H4 (cell line): ENCODE results near the gene OR1I1. TPM values are rescaled to one million over a fixed set of nuclear protein-coding genes. Genes with fewer than 3 reads are reported as not detected.
"Not testable (repeated sequence)": the region's sequence is repeated elsewhere in the genome, so short reads cannot be mapped to it uniquely, and the experiment has no call there.

Experiments
- DNase-seq: peaks from one replicate; pipeline ENCODE4 v3.0.0-alpha.2; 2015; ENCODE audit warnings: low spot score
- total RNA-seq: library from RNA; depleted of rRNA; stranded (reverse); fragments of >200 nt; shearing (Covaris generic); gene quantifications from 2 replicates; pipeline ENCODE4 v1.2.3, GENCODE V29; 2014; rRNA removed

OR1I1 gene, protein sequence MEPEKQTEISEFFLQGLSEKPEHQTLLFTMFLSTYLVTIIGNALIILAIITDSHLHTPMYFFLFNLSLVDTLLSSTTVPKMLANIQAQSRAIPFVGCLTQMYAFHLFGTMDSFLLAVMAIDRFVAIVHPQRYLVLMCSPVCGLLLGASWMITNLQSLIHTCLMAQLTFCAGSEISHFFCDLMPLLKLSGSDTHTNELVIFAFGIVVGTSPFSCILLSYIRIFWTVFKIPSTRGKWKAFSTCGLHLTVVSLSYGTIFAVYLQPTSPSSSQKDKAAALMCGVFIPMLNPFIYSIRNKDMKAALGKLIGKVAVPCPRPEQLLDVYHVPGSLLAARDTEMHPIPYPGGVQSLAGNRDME
- total RNA-seq = not detected in 2 replicates

DNA sequence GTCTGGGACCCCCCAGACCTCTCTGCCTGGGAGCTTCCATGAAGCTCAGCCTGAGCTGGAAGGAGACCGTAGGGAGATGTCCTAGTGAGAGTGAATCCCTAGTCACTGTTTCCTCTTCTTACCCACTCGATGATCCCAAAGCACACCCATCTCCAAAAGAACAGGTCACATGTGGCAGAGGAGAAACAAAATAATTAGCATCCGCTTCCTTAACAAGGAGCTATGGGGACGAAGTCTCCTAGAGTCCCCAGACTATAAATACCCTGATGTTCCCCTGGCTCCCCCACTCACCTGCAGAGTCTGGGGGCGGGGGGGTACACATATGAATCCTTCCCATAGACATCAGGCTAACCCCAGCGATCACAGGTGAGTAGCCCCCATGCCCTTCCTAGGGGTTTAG, at the start of gene OR1I1:
OR1I1 (plus strand) TSS at position 301 of the 400 bp plus-strand sequence. CDS start 4,855 bp downstream, outside the sequence.
- no peak for DNase-seq

DNA sequence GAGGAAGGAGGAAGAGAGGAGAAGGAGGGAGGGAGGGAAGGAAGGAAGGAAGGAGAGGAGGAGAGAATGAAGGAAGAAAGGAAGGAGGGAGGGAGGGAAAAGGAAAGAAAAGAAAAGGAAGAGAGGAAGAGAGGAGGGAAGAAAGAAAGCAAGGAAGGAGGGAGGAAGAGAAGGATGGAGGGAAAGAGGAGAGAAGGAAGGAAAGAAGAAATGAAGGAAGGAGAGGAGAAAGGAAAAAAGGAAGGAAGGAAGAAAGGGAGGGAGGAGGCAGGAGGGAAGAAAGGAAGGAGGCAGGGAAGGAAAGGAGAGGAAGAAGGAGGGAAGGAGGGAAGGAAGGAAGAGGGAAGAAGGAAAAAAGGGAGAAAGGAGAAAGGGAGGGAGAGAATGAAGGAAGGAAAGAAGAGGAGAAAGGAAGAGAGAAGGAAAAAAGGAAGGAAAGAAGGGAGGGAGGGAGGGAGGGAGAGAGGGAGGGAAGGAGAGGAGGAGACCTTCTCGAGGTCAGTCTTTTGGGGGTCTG, 46.2 kb upstream of the OR1I1 start:
- no peak for DNase-seq

DNA sequence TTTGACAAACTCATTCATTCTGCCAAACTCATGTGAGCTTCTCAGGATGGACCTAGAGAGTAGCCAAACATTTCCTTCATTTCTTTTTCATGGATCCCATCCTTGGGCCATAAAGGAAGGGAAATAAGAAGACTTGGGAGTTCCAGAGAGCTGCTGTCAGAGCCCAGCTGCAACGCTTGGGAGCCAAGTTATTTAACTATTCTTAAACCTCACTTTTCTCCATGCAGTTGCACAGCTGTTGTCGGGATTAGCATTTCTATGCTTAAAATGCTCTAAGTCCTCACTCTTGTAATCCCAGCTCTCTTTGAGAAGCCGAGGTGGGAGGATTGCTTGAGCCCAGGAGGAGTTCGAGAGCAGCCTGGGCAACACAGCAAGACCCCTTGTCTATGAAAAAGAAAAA, 44.4 kb upstream of the OR1I1 start:
- DNase-seq = no peak

DNA sequence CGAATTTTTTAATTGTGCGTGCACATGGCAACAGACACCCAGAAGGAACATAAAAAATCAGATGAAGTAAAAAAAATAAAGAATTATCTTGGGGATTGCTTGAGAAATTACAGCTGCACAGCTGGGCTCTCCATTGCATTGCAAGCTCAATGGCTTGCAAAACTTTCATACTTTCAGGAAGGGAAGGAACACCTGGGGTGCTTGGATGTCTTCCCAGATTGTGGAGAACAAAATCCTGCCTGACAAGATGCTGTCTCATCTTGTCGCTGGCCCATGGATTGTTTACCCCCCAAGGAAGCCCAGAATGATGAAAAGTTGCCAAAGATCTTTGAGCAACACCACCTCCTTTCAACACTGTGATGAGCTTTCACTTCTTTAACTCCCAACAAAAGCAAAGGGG, 43.7 kb upstream of the OR1I1 start:
- DNase-seq = no peak

DNA sequence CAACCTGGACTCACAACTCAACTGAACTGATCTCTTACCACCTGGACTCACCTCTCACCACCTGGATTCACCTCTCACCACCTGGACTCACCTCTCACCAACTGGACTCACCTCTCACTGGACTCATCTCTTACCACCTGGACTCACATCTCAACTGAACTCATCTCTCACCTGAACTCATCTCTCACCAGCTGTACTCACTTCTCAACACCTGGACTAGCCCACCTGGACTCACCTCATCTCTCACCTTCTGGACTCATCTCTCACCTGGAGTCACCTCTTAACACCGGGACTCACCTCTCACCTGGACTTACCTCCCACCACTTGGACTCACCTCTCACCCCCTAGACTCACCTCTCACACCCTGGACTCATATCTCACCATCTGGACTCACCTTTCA, 40.0 kb upstream of the OR1I1 start:
- DNase-seq = no peak

DNA sequence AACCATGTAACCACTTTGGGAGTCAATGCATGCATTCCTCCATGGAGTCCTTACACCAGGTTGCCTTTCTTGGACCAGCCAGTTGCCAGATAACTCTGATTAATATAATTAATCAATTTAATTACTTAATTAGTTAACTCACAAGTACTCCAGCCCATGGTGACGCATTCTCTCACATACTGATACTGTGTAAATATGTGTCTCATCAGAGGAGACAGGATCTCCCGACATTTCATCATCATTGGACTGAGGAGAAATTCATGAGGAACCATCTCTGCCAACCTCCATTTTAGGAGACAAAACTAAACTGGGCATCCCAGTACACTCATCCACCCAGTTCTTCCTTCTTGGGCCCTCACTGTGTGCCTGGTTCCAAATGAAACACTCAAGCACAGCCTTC, 39.2 kb upstream of the OR1I1 start:
- no peak for DNase-seq

DNA sequence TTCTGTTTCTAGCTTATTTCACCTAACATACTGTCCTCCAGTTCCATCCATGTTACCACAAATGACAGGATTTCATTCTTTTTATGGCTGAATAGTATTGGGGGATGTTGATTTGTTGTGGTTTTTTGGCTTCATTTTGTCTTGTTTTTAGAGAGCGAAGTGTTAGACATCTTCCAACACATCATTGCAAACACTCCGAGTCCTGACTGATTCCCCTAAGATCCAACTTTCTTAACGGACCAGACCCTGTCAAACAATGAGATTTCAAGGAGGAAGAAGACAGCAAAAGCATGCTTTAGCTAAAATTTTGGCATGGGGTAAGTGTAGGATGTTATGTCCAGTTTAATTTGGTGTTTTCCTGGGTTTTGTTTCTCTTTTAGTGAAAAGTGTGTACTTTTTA, 36.5 kb upstream of the OR1I1 start:
- no peak for DNase-seq

DNA sequence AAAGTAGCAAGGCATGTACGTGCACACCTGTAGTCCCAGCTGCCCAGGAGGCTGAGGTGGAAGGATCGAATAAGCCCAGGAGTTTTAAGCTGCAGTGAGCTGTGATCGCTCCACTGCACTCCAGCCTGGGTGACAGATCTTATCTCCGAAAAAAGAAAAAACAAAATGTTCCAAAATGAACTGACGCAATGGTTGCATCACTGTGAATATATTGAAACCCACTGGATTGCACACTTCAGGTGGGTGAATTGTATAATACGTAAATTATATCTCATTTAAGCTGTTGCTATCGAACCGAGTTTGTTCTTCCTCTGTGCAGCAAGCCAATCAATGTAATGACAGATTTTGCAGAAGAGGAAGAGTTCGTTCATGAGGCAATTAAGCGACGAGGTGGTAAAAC, 34.3 kb upstream of the OR1I1 start:
- DNase-seq = no peak

DNA sequence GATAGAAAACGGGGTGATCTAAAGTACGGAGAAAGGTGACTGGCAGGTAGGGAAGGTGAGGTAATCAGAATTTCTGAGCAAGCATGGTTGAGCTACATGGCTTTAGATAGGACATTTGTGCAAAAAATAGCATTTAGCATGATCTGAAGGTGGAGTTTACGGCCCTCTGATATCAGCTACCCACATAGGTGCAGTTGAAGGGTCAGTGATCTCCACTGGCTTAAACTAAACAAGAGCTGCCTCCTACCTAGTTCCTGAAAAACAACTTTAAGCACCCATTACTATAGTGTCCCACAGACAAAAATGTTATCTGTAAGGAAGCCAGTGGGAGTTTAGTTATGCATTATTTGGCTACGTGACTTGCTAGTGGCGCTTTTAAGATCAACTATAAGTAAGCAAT, 33.9 kb upstream of the OR1I1 start:
- DNase-seq = no peak

DNA sequence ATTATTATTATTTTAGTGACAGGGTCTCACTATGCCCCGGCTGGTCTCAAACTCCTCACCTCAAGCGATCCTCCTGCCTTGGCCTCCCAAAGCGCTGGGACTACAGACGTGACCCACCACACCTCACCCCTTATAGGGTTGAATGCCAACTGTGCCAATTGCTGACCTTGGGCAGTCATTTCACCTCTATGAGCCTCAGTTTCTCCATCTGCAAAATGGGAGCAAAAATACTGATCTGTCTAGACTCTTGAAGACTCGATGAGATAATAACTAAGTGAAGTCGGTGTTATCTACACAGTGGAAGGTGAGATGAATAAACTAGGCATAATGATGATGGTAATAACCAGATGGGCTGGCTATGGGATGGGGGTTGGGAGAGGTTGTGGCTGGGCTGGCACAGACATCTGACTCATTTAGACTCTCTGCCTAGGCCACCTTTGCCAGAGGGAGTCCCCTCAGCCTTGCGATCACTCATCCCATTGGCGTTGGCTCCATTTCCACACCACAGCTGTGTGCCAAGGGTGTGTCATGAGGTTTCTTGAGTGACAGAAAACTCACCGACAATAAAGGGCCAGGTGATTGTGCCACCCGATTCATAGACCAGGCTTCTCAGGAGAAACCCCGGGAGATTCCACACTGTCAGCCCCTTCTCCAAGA, 33.0 kb upstream of the OR1I1 start, which contains the start of gene CASP14:
CASP14 (plus strand) TSS at position 596 of the 657 bp plus-strand sequence. CDS start 2,772 bp downstream, outside the sequence.
- no peak for DNase-seq

DNA sequence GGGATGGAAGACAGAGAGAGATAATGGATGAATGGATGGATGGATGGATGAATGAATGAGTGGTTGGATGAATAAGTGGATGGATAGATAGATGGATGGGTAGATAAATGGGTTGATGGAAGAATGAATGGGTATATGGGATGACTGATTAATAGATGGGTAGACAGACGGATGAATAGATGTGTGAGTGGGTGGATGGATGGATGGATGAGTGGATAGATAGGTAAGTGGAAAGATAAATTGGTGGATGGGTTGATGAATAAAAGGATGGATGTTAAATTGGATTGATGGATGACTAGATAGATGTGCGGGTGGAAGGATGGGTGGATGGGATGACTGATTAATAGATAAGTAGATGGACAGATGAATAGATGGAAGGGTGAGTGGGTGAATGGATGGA, 31.4 kb upstream of the OR1I1 start:
- DNase-seq = no peak

DNA sequence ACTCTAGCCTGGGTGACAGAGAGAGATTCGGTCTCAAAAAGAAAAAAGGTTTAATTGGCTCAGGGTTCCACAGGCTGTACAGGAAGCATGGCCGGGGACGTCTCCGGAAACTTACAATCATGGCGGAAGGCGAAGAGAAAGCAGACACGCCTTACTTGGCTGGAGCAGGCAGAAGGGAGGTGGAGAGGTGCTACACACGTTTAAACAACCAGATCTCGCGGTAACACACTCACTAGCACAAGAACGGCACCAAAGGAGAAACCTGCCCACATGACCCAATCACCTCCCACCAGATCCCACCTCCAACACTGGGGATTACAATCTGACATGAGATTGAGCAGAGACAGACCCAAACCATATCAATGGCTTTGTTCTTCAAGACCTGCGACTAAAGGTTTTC, 20.0 kb upstream of the OR1I1 start:
- no peak for DNase-seq

DNA sequence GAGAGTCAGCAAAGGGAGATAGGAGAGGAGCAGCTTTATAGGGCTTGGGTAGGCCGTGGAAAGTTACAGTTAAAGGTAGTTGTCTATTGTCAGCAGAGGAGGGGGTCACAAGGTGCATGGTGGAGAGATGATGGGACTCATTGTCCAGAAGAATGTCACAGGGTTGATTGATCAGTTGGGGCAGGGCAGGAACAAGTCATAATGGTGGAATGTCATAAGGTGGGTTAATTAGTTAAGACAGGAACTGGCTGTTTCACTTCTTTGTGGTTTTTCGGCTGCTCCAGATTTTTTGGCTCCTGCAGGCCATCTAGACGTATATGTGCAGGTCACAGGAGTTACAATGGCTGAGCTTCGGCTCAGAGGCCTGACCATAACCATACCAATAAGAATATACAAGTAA, 11.6 kb upstream of the OR1I1 start:
- DNase-seq = not testable (repeated sequence)

DNA sequence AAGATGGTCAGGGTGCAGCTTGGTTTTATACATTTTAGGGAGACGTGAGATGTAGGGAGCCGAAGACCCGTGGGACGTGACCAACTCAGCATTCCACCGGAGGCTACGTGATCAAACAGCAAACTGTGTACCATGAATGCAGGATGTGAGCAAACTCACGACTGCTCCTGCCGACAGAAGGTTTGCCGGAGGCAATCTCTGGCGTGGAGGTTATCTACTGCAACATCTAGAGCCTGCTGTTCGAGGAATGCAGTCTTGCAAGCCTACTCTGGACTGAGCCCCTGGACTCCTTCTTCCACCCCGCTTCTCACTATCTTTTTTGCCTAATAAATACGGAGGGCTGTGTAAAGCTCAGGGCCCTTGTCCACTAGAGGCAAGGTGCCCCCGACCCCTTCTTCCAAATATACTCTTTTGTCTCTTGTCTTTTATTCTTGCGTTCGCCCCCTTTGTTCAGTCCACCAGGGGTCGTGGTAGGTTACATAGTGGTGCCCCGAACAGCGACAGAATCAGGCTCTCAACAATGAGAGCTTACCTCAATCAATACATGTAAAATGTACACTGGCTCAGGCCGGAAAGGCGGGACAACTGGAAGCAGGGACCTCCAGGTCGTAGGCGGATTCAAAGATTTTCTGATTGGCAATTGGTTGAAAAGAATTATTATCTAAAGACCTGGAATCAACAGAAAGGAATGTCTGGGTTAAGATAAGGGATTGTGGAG, 8.9 kb upstream of the OR1I1 start:
- DNase-seq = no peak

DNA sequence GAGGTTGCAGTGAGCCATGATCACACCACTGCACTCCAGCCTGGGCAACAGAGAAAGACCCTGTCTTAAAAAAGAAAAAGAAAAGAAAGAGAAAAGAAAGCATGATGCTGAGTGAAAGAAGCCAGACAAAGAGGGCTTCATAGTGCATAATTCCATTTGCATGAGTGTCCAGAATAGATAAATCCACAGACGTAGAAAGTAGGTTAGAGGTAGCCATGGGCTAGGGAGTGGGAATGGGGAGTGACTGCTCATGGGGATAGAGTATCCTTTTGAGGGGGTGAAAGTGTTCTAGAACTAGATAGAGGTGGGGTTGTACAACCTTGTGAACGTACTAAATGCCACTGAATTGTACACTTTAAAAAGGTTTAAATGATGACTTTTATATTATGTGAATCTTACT, 7.6 kb upstream of the OR1I1 start:
- no peak for DNase-seq

DNA sequence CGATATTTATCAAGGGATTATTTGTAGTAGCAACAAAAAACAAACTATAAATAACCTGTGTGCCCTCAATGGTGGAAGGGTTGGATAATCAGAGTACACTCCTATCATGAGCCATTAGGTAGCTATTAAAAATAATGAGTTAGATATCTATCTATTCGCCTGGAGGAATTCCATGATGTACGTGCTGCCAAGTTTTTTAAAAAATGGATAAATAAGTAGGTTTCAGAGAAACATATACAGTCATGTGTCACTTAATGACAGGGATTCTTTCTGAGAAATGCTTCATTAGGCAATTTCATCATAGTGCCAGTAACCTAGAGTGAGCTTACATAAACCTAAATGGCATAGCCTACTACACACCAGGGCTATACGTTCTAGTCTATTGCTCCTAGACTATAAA, 6.2 kb upstream of the OR1I1 start:
- DNase-seq = no peak

DNA sequence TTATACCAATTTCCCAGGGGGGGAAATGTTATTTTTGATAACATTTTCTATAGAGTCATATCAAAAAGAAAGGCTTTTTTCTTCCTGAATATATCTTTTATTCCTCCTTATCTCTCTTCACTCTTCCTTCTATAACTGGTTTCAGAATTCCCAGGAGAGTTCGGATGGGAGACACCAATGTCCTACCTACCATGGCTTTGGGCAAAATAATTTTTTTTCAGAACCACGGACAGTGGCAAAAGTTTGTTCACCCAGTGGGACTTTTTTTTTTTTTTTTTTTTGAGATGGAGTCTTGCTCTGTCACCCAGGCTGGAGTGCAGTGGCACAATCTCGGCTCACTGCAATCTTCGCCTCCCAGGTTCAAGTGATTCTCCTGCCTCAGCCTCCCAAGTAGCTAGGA, 2.0 kb upstream of the OR1I1 start:
- DNase-seq = not testable (repeated sequence)

DNA sequence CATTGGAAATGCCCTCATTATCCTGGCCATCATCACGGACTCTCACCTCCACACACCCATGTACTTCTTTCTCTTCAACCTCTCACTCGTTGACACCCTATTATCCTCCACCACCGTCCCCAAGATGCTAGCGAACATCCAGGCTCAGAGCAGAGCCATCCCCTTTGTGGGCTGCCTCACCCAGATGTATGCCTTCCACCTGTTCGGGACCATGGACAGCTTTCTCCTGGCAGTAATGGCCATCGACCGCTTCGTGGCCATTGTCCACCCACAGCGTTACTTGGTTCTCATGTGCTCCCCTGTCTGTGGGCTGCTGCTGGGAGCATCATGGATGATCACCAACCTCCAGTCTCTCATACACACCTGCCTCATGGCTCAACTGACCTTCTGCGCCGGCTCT, 5.2 kb downstream of the OR1I1 start:
- no peak for DNase-seq

DNA sequence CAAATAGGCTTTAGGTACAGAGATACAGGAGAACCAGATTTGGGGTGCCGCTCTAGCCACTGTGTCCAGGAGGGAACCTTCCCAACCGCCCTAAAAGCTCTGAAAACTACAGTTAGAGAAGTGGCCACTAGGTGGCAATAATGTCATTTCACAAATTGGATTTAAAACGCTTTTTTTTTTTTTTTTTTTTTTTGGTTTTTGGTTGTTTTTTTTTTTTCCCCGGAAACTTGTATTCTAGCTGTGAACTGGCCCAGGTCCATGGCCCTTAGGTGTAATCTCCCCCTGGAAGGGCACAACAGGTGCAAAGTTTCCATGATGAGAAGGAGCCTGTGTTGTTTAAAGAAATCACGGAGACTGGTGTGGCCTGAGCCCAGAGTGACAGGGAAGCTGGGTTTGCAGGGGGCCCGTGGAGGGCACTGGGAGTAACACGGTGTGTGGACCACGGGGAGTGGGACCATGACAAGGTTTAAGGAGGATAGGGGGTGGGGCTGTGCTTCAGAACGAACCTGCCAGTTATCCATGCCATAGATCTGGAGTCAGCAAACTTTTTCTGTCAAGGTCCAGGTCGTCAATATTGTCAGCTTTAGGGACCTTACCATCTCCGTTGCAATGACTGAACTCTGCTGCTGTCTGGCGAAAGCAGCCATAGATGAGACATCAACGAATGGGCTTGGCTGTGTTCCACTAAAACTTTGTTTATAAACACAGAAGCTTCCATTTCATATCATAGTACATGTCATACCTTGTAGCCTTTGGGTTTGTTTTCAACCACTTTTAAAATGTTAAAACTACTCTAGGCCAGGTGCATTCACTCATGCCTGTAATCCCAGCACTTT, 10.1 kb downstream of the OR1I1 start:
- DNase-seq = peak; percentile 56

DNA sequence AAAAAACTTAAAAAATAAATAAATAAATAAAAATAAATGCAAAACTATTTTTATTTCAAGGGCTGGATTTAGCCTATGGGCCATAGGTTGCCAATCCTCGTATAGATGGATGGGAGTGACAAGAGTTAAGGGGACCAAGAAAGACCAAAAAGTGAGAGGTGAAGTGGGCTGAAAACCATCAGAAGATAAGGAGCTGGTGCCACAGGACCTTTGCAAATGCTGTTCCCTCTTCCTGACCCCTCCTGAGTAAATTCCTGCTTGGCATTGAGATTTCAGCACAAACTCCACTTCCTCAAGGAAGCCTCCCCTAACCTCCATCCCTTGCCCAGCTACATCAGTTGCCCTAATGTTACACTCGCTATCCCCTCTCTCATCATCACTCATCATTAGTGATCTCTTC, 11.0 kb downstream of the OR1I1 start:
- no peak for DNase-seq

DNA sequence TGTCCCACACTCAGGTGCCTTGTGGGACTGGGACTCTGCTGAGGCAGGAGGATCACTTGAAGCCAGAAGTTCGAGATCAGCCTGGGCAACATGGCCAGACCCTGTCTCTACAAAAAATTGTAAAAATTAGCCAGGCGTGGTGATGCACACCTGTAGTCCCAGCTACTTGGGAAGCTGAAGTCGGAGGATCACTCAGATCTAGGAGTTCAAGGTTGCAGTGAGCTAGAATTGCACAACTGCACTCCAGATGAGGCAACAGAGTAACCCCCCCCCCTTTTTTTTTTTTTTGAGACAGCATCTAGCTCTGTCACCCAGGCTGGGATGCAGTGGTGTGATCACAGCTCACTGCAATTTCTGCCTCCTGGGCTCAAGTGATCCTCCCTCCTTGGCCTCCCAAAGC, 14.2 kb downstream of the OR1I1 start:
- no peak for DNase-seq

DNA sequence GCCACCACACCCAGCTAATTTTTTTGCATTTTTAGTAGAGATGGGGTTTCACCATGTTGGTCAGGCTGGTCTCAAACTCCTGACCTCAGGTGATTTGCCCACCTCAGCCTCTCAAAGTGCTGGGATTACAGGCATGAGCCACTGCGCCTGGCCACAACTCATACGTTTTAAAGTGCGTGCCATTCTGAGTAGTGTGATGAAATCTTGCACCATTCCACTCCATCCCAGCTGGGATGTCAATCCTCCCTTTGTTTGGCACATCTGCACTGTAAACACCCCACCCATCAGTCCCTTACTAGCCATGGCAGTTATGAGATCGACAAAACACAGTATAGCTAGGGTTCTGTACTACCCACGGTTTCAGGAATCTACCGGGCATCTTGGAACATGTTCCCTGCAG, 16.0 kb downstream of the OR1I1 start:
- DNase-seq = not testable (repeated sequence)
